Upper lobe of right lung (tissue), 1 donor: ENCODE results near the gene ARHGEF28. TPM values are rescaled to one million over a fixed set of nuclear protein-coding genes. Genes with fewer than 3 reads are reported as not detected.

ENCODE experiments used
- ATAC-seq: fragments of 200-7000 bp; cut with Tn5 transposase; one replicate; pipeline ENCODE4 v1.9.1; 2020; ENCODE audit warnings: mild to moderate bottlenecking, moderate library complexity
- DNase-seq: peaks from one replicate; pipeline ENCODE4 v3.0.0-alpha.2; 2020
- H3K27ac ChIP-seq: fragments of 200-600 bp; one replicate; pipeline ENCODE4 v1.8.0; 2022
- H3K27me3 ChIP-seq: fragments of 200-600 bp; one replicate; pipeline ENCODE4 v1.8.0; 2022; ENCODE audit warnings: mild to moderate bottlenecking
- H3K36me3 ChIP-seq: fragments of 200-600 bp; one replicate; pipeline ENCODE4 v1.8.0; 2022
- H3K4me1 ChIP-seq: fragments of 200-600 bp; one replicate; pipeline ENCODE4 v1.8.0; 2022
- H3K4me3 ChIP-seq: fragments of 200-600 bp; one replicate; pipeline ENCODE4 v1.8.0; 2022; ENCODE audit warnings: mild to moderate bottlenecking
- H3K9me3 ChIP-seq: fragments of 200-600 bp; one replicate; pipeline ENCODE4 v1.8.0; 2022
- intact Hi-C: fragments of 100-400 bp; cut with DNase I; formaldehyde crosslinking; loops from one replicate; pipeline ENCODE4 v1.11.0; 2022
- total RNA-seq: library from RNA; stranded (reverse); fragmentation: NEBNext Ultra II Directional; extraction: Animal tissue kit (Norgen Biotek cat#: 25700); gene quantifications from one replicate; pipeline ENCODE4 v1.2.1, GENCODE V29; 2021
- TF ChIP-seq, protein P1 (sequence below): fragments of 200-600 bp; IDR thresholded peaks from one replicate; pipeline ENCODE4 v1.8.0; 2022; ENCODE audit warnings: antibody characterized with exemption
- donor health status: DM: no; HTN: yes; CAD: no; lungs with severe emphysema.

ARHGEF28 gene
- total RNA-seq, 1 donor from 2014 or later = 22.3 TPM

- intact Hi-C loops = loop anchor here (5.0 kb wide), 1 partner anchor 746 kb away; no protein-coding TSS in a partner anchor
- ATAC-seq = no peak
Observed at GRCh38 chr5:73901455-73901854, 275.5 kb downstream of the ARHGEF28 start.

DNA sequence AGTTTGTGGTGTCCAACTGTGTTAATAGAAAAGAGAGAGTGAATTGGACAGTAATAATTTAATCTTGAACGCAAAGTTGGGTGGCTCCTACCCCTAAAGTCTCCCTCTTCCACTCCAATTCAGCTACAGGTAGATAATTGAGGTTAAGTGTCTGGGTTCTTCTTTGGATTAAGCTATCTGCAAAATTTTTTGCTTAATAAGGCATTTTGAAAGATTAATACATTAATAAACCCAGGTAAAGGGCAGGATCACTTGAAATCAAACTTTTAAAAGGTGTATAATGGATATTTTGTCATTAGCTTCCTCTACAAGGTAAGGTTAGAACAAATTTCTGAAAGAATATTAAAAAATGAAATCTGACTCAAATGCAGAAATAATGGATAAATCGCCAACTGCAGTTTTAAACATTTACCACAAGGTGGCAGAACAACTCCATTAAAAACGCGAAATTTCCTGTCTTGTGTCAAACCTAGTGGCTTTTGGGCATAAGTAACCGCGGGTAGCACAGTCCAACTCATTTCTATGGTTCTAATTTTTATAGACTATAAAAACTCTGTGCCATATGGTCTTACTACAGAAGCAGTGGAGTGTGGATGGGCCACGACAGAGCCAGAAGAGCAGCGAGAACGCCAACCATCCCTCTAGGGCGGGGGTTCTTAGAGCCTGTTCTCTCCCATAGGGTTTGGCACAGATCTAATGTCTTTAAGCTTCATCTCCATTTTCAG, 276.5 kb downstream of the ARHGEF28 start:
- no peak overlapping the region for H3K4me3 ChIP-seq
- ATAC-seq (peak; percentile 78), DNase-seq (no peak)
- TF ChIP-seq, protein P1, sequence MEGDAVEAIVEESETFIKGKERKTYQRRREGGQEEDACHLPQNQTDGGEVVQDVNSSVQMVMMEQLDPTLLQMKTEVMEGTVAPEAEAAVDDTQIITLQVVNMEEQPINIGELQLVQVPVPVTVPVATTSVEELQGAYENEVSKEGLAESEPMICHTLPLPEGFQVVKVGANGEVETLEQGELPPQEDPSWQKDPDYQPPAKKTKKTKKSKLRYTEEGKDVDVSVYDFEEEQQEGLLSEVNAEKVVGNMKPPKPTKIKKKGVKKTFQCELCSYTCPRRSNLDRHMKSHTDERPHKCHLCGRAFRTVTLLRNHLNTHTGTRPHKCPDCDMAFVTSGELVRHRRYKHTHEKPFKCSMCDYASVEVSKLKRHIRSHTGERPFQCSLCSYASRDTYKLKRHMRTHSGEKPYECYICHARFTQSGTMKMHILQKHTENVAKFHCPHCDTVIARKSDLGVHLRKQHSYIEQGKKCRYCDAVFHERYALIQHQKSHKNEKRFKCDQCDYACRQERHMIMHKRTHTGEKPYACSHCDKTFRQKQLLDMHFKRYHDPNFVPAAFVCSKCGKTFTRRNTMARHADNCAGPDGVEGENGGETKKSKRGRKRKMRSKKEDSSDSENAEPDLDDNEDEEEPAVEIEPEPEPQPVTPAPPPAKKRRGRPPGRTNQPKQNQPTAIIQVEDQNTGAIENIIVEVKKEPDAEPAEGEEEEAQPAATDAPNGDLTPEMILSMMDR = peak; percentile 88
- intact Hi-C loops = loop anchor here (5.0 kb wide), 1 partner anchor 745 kb away; no protein-coding TSS in a partner anchor
- H3K9me3 ChIP-seq = no peaks in the 10 kb centered on the region
- no peak overlapping the region for H3K27ac ChIP-seq
- H3K27me3 ChIP-seq = no peaks in the 10 kb centered on the region
- peaks cover 15% of the 10 kb centered on the region for H3K36me3 ChIP-seq
- H3K4me1 ChIP-seq = peaks cover 9% of the 10 kb centered on the region

More at GRCh38 chr5:73901455-73901854, 275.5 kb downstream of the ARHGEF28 start:
- TF ChIP-seq, protein P1 = no peak
- no peak for DNase-seq
- Histone ChIP-seq H3K4me3 (no peak overlapping the region), H3K9me3 (no peaks in the 10 kb centered on the region), H3K36me3 (peaks cover 15% of the 10 kb centered on the region), H3K27me3 (no peaks in the 10 kb centered on the region), H3K27ac (no peak overlapping the region), H3K4me1 (peaks cover 9% of the 10 kb centered on the region)

DNA sequence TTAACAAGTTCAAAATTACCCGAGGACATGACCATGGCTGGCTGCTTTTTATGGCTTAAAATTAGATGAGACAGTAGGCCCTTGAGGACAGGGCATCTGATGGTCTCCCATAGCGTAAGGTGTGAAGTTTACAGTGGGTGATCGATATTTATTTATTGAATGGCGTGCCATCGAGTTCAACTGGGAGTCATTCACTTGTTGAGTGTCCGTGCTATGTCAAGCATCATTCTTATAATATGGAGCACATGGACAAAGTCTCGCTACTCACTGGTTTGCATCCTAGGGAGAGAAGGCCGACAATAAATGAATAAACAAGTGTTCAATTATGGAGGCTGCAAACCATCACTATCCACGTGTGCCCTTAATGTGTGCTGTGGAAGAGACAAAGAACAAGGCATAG, 277.2 kb downstream of the ARHGEF28 start:
- Histone ChIP-seq H3K4me3 (no peak overlapping the region), H3K27ac (no peak overlapping the region), H3K4me1 (peaks cover 9% of the 10 kb centered on the region), H3K36me3 (peaks cover 9% of the 10 kb centered on the region), H3K27me3 (no peaks in the 10 kb centered on the region), H3K9me3 (no peaks in the 10 kb centered on the region)
- ATAC-seq = no peak
- TF ChIP-seq, protein P1 = no peak
- intact Hi-C loops = loop anchor here (5.0 kb wide), 1 partner anchor 744 kb away; no protein-coding TSS in a partner anchor
- no peak for DNase-seq

GRCh38 chr5:73906277-73906676, 280.3 kb downstream of the ARHGEF28 start:
- DNase-seq (no peak), ATAC-seq (no peak)
- peaks cover 11% of the 10 kb centered on the region for H3K36me3 ChIP-seq
- TF ChIP-seq, protein P1 = no peak
- H3K4me3 ChIP-seq = no peak overlapping the region
- H3K27ac ChIP-seq = no peak overlapping the region
- H3K9me3 ChIP-seq = no peaks in the 10 kb centered on the region
- no peaks in the 10 kb centered on the region for H3K27me3 ChIP-seq
- H3K4me1 ChIP-seq = peaks cover 7% of the 10 kb centered on the region
- intact Hi-C loops = no loop called here

DNA sequence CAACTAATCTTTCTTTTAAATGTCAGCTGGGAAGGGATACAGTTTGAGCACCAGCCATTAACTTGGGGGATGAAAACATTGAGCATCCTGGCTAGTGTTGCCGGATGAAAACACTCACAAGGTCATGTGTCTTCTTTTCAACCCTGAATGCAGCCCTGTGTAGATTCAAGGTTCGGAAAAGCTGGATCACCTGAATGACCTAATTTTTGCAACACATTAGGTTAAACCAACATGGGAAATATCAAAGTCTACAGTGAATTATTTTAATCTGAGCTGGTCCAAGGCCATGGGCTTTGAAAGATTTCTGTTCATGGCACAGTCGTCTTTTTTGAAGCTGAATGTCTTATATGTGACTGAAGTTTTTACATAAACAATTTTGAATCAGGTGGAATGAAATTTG, 281.2 kb downstream of the ARHGEF28 start:
- DNase-seq = no peak
- Histone ChIP-seq H3K27me3 (no peaks in the 10 kb centered on the region), H3K27ac (no peak overlapping the region), H3K9me3 (no peaks in the 10 kb centered on the region), H3K4me3 (no peak overlapping the region), H3K36me3 (peaks cover 16% of the 10 kb centered on the region), H3K4me1 (no peaks in the 10 kb centered on the region)
- TF ChIP-seq, protein P1 = no peak
- no peak for ATAC-seq
- intact Hi-C loops = no loop called here
